Memory B cell (primary cell): ENCODE results near the gene LIX1.
"Not testable (repeated sequence)": the region's sequence is repeated elsewhere in the genome, so short reads cannot be mapped to it uniquely, and the experiment has no call there.

Experiments used
- ATAC-seq: fragments of 150-1000 bp; cut with Tn5 transposase; 2 replicates; pipeline ENCODE4 v1.10.0; 2021; ENCODE audit warnings: low read depth, mild to moderate bottlenecking, moderate library complexity
- DNase-seq, 2 donors: peaks; one replicate each; pipeline ENCODE4 v3.0.0; 2022; ENCODE audit warnings: low spot score in 2 of 2
- H3K27ac Mint-ChIP-seq: one replicate; pipeline ENCODE4 v1.8.0; 2022; ENCODE audit warnings: mild to moderate bottlenecking, moderate library complexity, mixed read lengths
- H3K27me3 Mint-ChIP-seq: one replicate; pipeline ENCODE4 v1.8.0; 2022; ENCODE audit warnings: mixed read lengths
- H3K36me3 Mint-ChIP-seq: one replicate; pipeline ENCODE4 v1.8.0; 2022; ENCODE audit warnings: mild to moderate bottlenecking, mixed read lengths
- H3K4me1 Mint-ChIP-seq: one replicate; pipeline ENCODE4 v1.8.0; 2022; ENCODE audit warnings: mixed read lengths
- H3K4me3 Mint-ChIP-seq: one replicate; pipeline ENCODE4 v1.8.0; 2022; ENCODE audit warnings: mild to moderate bottlenecking, moderate library complexity, mixed read lengths
- H3K9me3 Mint-ChIP-seq: one replicate; pipeline ENCODE4 v1.8.0; 2022; ENCODE audit warnings: mixed read lengths

LIX1 gene

GRCh38 chr5:97163790-97164285, 21.4 kb upstream of the LIX1 start:
- H3K36me3 Mint-ChIP-seq = peaks cover 12% of the 10 kb centered on the region
- no peak overlapping the region for H3K4me3 Mint-ChIP-seq

GRCh38 chr5:97163360-97163764, 21.0 kb upstream of the LIX1 start:
- H3K27ac Mint-ChIP-seq = no peak overlapping the region
- H3K4me3 Mint-ChIP-seq = no peak overlapping the region
- H3K36me3 Mint-ChIP-seq = peaks cover 16% of the 10 kb centered on the region
- H3K4me1 Mint-ChIP-seq = peaks cover 5% of the 10 kb centered on the region
- no peak for ATAC-seq
- peaks cover 2% of the 10 kb centered on the region for H3K9me3 Mint-ChIP-seq
- H3K27me3 Mint-ChIP-seq = no peaks in the 10 kb centered on the region
- peak in 1 of 2 donors; percentile 11 for DNase-seq

More at GRCh38 chr5:97163790-97164285, 21.4 kb upstream of the LIX1 start:
- no peak for DNase-seq
- Mint-ChIP-seq H3K4me1 (peaks cover 5% of the 10 kb centered on the region), H3K9me3 (no peaks in the 10 kb centered on the region), H3K27me3 (no peaks in the 10 kb centered on the region), H3K27ac (no peak overlapping the region)
- ATAC-seq = no peak

- Mint-ChIP-seq H3K36me3 (peaks cover 23% of the 10 kb centered on the region), H3K27ac (no peak overlapping the region), H3K4me1 (no peaks in the 10 kb centered on the region), H3K4me3 (no peak overlapping the region), H3K9me3 (peaks cover 11% of the 10 kb centered on the region), H3K27me3 (no peaks in the 10 kb centered on the region)
- DNase-seq (peak; percentile 47 to 51), ATAC-seq (peak; percentile 63)
Measured at GRCh38 chr5:97162045-97162444, 19.6 kb upstream of the LIX1 start.

GRCh38 chr5:97157689-97158088, 15.3 kb upstream of the LIX1 start:
- no peak overlapping the region for H3K27ac Mint-ChIP-seq
- no peak overlapping the region for H3K4me3 Mint-ChIP-seq
- no peaks in the 10 kb centered on the region for H3K4me1 Mint-ChIP-seq
- DNase-seq = no peak
- peaks cover 16% of the 10 kb centered on the region for H3K9me3 Mint-ChIP-seq
- peaks cover 18% of the 10 kb centered on the region for H3K36me3 Mint-ChIP-seq
- ATAC-seq = no peak
- H3K27me3 Mint-ChIP-seq = no peaks in the 10 kb centered on the region

- ATAC-seq (no peak), DNase-seq (no peak)
- Mint-ChIP-seq H3K9me3 (no peaks in the 10 kb centered on the region), H3K4me1 (no peaks in the 10 kb centered on the region), H3K27me3 (no peaks in the 10 kb centered on the region), H3K36me3 (no peaks in the 10 kb centered on the region), H3K4me3 (no peak overlapping the region), H3K27ac (no peak overlapping the region)
Measured at GRCh38 chr5:97151370-97151769, 9.0 kb upstream of the LIX1 start.

GRCh38 chr5:97150401-97150800, 8.0 kb upstream of the LIX1 start:
- no peaks in the 10 kb centered on the region for H3K4me1 Mint-ChIP-seq
- H3K36me3 Mint-ChIP-seq = no peaks in the 10 kb centered on the region
- H3K27me3 Mint-ChIP-seq = no peaks in the 10 kb centered on the region
- no peaks in the 10 kb centered on the region for H3K9me3 Mint-ChIP-seq
- H3K27ac Mint-ChIP-seq = no peak overlapping the region
- no peak overlapping the region for H3K4me3 Mint-ChIP-seq
- DNase-seq (no peak), ATAC-seq (no peak)

- ATAC-seq (no peak), DNase-seq (no peak)
- Mint-ChIP-seq H3K27me3 (no peaks in the 10 kb centered on the region), H3K27ac (no peak overlapping the region), H3K36me3 (no peaks in the 10 kb centered on the region), H3K9me3 (no peaks in the 10 kb centered on the region), H3K4me1 (no peaks in the 10 kb centered on the region), H3K4me3 (no peak overlapping the region)
Measured at GRCh38 chr5:97149709-97150108, 7.3 kb upstream of the LIX1 start.

GRCh38 chr5:97148288-97148687, 5.9 kb upstream of the LIX1 start:
- Mint-ChIP-seq H3K4me1 (no peaks in the 10 kb centered on the region), H3K27ac (no peak overlapping the region), H3K4me3 (no peak overlapping the region), H3K9me3 (no peaks in the 10 kb centered on the region), H3K36me3 (no peaks in the 10 kb centered on the region), H3K27me3 (no peaks in the 10 kb centered on the region)
- DNase-seq (no peak), ATAC-seq (no peak)

GRCh38 chr5:97143704-97144103, 1.3 kb upstream of the LIX1 start:
- no peak for ATAC-seq
- Mint-ChIP-seq H3K4me1 (no peaks in the 10 kb centered on the region), H3K36me3 (no peaks in the 10 kb centered on the region), H3K27ac (no peak overlapping the region), H3K9me3 (no peaks in the 10 kb centered on the region), H3K4me3 (no peak overlapping the region), H3K27me3 (no peaks in the 10 kb centered on the region)
- DNase-seq = no peak

GRCh38 chr5:97141539-97141938, 872 bp downstream of the LIX1 start:
- Mint-ChIP-seq H3K4me1 (no peaks in the 10 kb centered on the region), H3K9me3 (no peaks in the 10 kb centered on the region), H3K36me3 (no peaks in the 10 kb centered on the region), H3K27me3 (no peaks in the 10 kb centered on the region), H3K27ac (no peak overlapping the region), H3K4me3 (no peak overlapping the region)
- DNase-seq = no peak
- no peak for ATAC-seq

- Mint-ChIP-seq H3K9me3 (no peaks in the 10 kb centered on the region), H3K27me3 (no peaks in the 10 kb centered on the region), H3K4me1 (no peaks in the 10 kb centered on the region), H3K36me3 (no peaks in the 10 kb centered on the region), H3K27ac (no peak overlapping the region), H3K4me3 (no peak overlapping the region)
- no peak for DNase-seq
- ATAC-seq = no peak
Measured at GRCh38 chr5:97141031-97141430, 1.4 kb downstream of the LIX1 start.

GRCh38 chr5:97140250-97140649, 2.2 kb downstream of the LIX1 start:
- not testable (repeated sequence) for H3K27ac Mint-ChIP-seq, ATAC-seq, H3K9me3 Mint-ChIP-seq, H3K36me3 Mint-ChIP-seq, DNase-seq, H3K4me1 Mint-ChIP-seq, H3K4me3 Mint-ChIP-seq, H3K27me3 Mint-ChIP-seq

- DNase-seq = no peak
- Mint-ChIP-seq H3K9me3 (no peaks in the 10 kb centered on the region), H3K4me1 (peaks cover 6% of the 10 kb centered on the region), H3K4me3 (no peak overlapping the region), H3K27ac (no peak overlapping the region), H3K27me3 (peaks cover 2% of the 10 kb centered on the region), H3K36me3 (no peaks in the 10 kb centered on the region)
- no peak for ATAC-seq
Measured at GRCh38 chr5:97136475-97136874, 5.9 kb downstream of the LIX1 start.

GRCh38 chr5:97135868-97136267, 6.5 kb downstream of the LIX1 start:
- H3K4me3 Mint-ChIP-seq = no peak overlapping the region
- no peak overlapping the region for H3K27ac Mint-ChIP-seq
- H3K9me3 Mint-ChIP-seq = no peaks in the 10 kb centered on the region
- DNase-seq (no peak), ATAC-seq (no peak)
- peaks cover 6% of the 10 kb centered on the region for H3K4me1 Mint-ChIP-seq
- H3K36me3 Mint-ChIP-seq = no peaks in the 10 kb centered on the region
- peaks cover 4% of the 10 kb centered on the region for H3K27me3 Mint-ChIP-seq

- H3K9me3 Mint-ChIP-seq = no peaks in the 10 kb centered on the region
- DNase-seq = no peak
- H3K27ac Mint-ChIP-seq = no peak overlapping the region
- peaks cover 4% of the 10 kb centered on the region for H3K27me3 Mint-ChIP-seq
- no peak for ATAC-seq
- no peak overlapping the region for H3K4me3 Mint-ChIP-seq
- no peaks in the 10 kb centered on the region for H3K36me3 Mint-ChIP-seq
- H3K4me1 Mint-ChIP-seq = peaks cover 6% of the 10 kb centered on the region
Measured at GRCh38 chr5:97134634-97135033, 7.8 kb downstream of the LIX1 start.
